SH-SY5Y (cell line): ENCODE results near the gene PCSK2.

Source experiments
- GATA2 ChIP-seq: IDR thresholded peaks from 2 replicates; pipeline ENCODE4 v1.6.1; 2011; ENCODE audit warnings: mild to moderate bottlenecking, low read depth, low read length
- GATA3 ChIP-seq: IDR thresholded peaks from 2 replicates; pipeline ENCODE4 v1.6.1; 2011; ENCODE audit warnings: low read depth, mild to moderate bottlenecking, low read length, moderate library complexity

Gene PCSK2

GRCh38 chr20:17427638-17428037 is 200.8 kb downstream of the PCSK2 start:
- no peak for TF ChIP-seq GATA3

- TF ChIP-seq GATA2 (no peak), GATA3 (no peak)
Measured at GRCh38 chr20:17430125-17430950, 203.5 kb downstream of the PCSK2 start.

- TF ChIP-seq GATA2 (no peak), GATA3 (no peak)
Measured at GRCh38 chr20:17431621-17432364, 205.0 kb downstream of the PCSK2 start.

- TF ChIP-seq GATA2, result no peak
- no peak for TF ChIP-seq GATA3
Measured at GRCh38 chr20:17436664-17437063, 209.8 kb downstream of the PCSK2 start.

- no peak for TF ChIP-seq GATA2
- no peak for TF ChIP-seq GATA3
Measured at GRCh38 chr20:17437251-17437650, 210.4 kb downstream of the PCSK2 start.

GRCh38 chr20:17438436-17439039 is 211.7 kb downstream of the PCSK2 start:
- TF ChIP-seq GATA3 (no peak), GATA2 (no peak)

GRCh38 chr20:17439616-17440296 is 212.9 kb downstream of the PCSK2 start:
- TF ChIP-seq GATA2, result no peak
- no peak for TF ChIP-seq GATA3

- no peak for TF ChIP-seq GATA2
- no peak for TF ChIP-seq GATA3
Measured at GRCh38 chr20:17441745-17442144, 214.9 kb downstream of the PCSK2 start.

- no peak for TF ChIP-seq GATA3
Measured at GRCh38 chr20:17442588-17442987, 215.7 kb downstream of the PCSK2 start.

- TF ChIP-seq GATA2 (no peak), GATA3 (no peak)
Measured at GRCh38 chr20:17443131-17443858, 216.5 kb downstream of the PCSK2 start.

GRCh38 chr20:17444091-17444490 is 217.3 kb downstream of the PCSK2 start:
- no peak for TF ChIP-seq GATA3
- TF ChIP-seq GATA2, result no peak

- TF ChIP-seq GATA3, result no peak
- no peak for TF ChIP-seq GATA2
Measured at GRCh38 chr20:17445543-17445942, 218.7 kb downstream of the PCSK2 start.

- TF ChIP-seq GATA3 (no peak), GATA2 (no peak)
Measured at GRCh38 chr20:17446171-17446570, 219.3 kb downstream of the PCSK2 start.
